ENCODE measurements around the gene OPRL1.

OPRL1 gene

DNA sequence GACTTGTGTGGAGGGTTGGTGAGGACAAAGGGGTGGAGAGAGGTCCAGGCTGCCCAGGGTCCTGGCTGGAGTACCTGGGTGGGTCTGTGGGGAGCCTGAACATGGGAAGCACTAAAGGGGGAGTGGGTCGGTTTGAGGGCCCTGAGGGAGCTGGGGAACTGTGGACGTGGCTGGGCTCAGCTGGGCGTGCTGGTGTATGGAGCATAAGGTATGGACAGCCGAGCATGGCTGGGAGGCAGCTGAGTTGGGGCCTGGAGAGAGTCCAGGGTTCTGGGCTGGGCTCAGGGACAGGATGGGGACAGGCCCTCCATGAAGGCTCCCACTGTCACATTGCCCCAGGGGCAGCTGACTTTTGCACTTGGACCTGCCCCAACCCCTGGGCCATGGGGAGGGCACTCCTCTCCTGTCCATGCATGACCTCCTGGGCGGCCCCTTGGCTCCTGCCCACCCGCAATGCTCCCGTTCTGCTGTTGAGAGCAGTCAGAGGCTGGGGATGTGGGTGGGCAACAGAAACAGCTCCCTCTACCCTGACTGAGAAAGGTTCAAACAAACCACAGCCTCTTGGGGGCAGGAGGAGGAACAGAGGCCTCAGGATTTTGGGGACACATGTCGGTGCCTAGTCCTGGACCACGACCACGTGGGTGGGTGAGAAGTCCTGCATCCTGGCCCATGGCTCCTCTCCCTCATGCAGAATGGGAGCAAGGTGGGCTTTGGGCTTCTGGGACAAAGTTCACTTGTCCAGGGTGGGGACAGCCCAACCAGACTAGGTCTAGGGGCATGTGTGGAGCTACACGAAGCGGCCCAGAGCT, 39.4 kb upstream of the OPRL1 start:
- TF ChIP-seq POLR2AphosphoS5 (IDR thresholded peaks at IDR 0.05; ENCODE audit: low read depth, low read length) (no peak), FOXP2 (optimal IDR thresholded peaks at IDR 0.05; ENCODE audit: borderline replicate concordance, extremely low read depth, extremely low read length, insufficient read depth) (no peak), TAF1 (IDR thresholded peaks at IDR 0.05; ENCODE audit: borderline replicate concordance, insufficient read depth, low read length) (no peak), SIN3A (IDR thresholded peaks at IDR 0.05; ENCODE audit: borderline replicate concordance, insufficient read depth, low read length) (no peak)
- TF ChIP-seq, protein P1, sequence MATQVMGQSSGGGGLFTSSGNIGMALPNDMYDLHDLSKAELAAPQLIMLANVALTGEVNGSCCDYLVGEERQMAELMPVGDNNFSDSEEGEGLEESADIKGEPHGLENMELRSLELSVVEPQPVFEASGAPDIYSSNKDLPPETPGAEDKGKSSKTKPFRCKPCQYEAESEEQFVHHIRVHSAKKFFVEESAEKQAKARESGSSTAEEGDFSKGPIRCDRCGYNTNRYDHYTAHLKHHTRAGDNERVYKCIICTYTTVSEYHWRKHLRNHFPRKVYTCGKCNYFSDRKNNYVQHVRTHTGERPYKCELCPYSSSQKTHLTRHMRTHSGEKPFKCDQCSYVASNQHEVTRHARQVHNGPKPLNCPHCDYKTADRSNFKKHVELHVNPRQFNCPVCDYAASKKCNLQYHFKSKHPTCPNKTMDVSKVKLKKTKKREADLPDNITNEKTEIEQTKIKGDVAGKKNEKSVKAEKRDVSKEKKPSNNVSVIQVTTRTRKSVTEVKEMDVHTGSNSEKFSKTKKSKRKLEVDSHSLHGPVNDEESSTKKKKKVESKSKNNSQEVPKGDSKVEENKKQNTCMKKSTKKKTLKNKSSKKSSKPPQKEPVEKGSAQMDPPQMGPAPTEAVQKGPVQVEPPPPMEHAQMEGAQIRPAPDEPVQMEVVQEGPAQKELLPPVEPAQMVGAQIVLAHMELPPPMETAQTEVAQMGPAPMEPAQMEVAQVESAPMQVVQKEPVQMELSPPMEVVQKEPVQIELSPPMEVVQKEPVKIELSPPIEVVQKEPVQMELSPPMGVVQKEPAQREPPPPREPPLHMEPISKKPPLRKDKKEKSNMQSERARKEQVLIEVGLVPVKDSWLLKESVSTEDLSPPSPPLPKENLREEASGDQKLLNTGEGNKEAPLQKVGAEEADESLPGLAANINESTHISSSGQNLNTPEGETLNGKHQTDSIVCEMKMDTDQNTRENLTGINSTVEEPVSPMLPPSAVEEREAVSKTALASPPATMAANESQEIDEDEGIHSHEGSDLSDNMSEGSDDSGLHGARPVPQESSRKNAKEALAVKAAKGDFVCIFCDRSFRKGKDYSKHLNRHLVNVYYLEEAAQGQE (IDR thresholded peaks at IDR 0.05; ENCODE audit: insufficient read depth in 1 of 2, low read depth in 2 of 2, low read length in 2 of 2) = no peak

- TF ChIP-seq POLR2AphosphoS5 (IDR thresholded peaks at IDR 0.05; ENCODE audit: low read depth, low read length) = no peak
- no peak for TF ChIP-seq FOXP2 (optimal IDR thresholded peaks at IDR 0.05; ENCODE audit: borderline replicate concordance, extremely low read depth, extremely low read length, insufficient read depth)
- TF ChIP-seq, protein P1 (IDR thresholded peaks at IDR 0.05; ENCODE audit: insufficient read depth in 1 of 2, low read depth in 2 of 2, low read length in 2 of 2) = no peak
- no peak for TF ChIP-seq SIN3A (IDR thresholded peaks at IDR 0.05; ENCODE audit: borderline replicate concordance, insufficient read depth, low read length)
- TF ChIP-seq TAF1 (IDR thresholded peaks at IDR 0.05; ENCODE audit: borderline replicate concordance, insufficient read depth, low read length) = no peak
Measured at GRCh38 chr20:64041040-64041780, 38.7 kb upstream of the OPRL1 start.

DNA sequence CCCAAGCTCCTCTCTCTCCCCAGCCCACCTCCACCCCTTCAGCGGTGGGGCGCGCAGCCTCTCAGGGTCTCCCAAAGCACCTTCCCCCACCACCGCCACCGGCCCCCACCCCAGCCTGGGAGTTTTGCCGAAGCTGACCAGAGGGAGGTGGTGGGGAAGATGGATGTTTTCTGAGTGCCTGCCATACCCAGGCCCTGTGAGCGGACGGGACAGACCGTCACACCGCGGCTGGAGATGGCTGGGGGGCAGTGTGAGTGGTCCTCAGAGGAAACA, 38.2 kb upstream of the OPRL1 start:
- no peak for TF ChIP-seq SIN3A (IDR thresholded peaks at IDR 0.05; ENCODE audit: borderline replicate concordance, insufficient read depth, low read length)

DNA sequence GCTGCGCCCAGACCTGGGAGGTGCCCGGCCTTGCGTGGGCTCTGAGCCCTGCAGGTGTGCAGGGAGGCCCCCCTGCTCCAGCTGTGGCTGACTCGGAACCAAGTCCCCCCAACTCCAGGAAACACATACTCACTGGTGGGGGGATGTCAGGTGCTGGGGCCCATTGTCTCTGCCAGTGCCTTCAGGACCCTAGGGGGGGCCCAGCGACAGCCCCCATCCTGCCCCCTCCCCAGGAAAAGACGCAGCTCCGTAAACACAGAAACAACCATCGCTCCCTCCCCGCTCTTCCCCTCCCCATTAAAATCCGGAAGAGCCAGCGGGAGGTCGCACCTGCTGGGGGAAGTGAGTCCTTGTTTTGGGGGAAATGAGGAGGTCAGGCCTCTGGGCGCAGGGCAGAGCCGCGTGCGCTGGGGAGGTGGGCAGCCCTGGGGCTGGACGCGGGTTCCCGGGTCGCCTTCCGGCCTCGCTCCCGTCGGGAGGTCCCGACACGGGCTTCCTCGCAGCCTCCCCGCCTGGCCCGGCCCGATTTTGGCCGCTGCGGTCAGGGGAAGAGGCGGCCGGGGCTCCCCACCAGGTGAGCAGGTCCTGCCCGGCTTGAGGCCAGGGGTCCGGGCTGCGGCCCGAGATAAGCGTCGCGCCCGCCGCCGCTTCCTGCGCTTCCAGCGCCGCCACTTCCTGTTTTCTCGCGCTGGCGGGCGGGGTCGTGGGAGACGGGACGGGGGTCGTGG, 37.7 kb upstream of the OPRL1 start:
- peak; percentile 25 for TF ChIP-seq FOXP2 (optimal IDR thresholded peaks at IDR 0.05; ENCODE audit: borderline replicate concordance, extremely low read depth, extremely low read length, insufficient read depth)
- TF ChIP-seq SIN3A (IDR thresholded peaks at IDR 0.05; ENCODE audit: borderline replicate concordance, insufficient read depth, low read length) = no peak
- TF ChIP-seq, protein P1 (IDR thresholded peaks at IDR 0.05; ENCODE audit: insufficient read depth in 1 of 2, low read depth in 2 of 2, low read length in 2 of 2) = no peak
- no peak for TF ChIP-seq TAF1 (IDR thresholded peaks at IDR 0.05; ENCODE audit: borderline replicate concordance, insufficient read depth, low read length)

DNA sequence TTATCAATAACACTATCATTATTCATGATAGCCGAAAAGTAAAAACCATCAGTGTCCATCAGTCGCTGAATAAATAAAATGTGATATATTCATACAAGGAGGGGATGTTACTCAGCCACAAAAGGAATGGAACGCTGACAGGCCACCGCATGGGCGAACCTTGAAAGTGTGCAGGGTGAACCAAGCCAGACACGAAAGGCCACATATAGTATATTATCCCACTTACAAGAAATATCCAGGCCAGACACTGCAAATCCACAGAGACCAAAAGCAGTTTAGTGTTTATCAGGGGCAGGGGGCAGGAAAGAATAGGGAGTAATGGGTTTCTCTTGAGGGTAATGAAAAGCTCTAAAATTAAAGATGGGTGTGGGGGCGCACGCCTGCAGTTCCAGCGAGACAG, 36.1 kb upstream of the OPRL1 start:
- no peak for TF ChIP-seq TAF1 (IDR thresholded peaks at IDR 0.05; ENCODE audit: borderline replicate concordance, insufficient read depth, low read length)
- no peak for TF ChIP-seq POLR2AphosphoS5 (IDR thresholded peaks at IDR 0.05; ENCODE audit: low read depth, low read length)
- no peak for TF ChIP-seq SIN3A (IDR thresholded peaks at IDR 0.05; ENCODE audit: borderline replicate concordance, insufficient read depth, low read length)
- TF ChIP-seq, protein P1 (IDR thresholded peaks at IDR 0.05; ENCODE audit: insufficient read depth in 1 of 2, low read depth in 2 of 2, low read length in 2 of 2) = no peak
